Activated T-cell treated with anti-CD3 and anti-CD28 coated beads for 24 hours (primary cell): Measurements from ENCODE around the gene SLAMF6.
"Not testable (repeated sequence)": the region's sequence is repeated elsewhere in the genome, so short reads cannot be mapped to it uniquely, and the experiment has no call there.

ENCODE experiments used
- DNase-seq: peaks from one replicate; pipeline ENCODE4 v3.0.0-alpha.2; 2020; ENCODE audit warnings: low read depth

The SLAMF6 gene

DNA sequence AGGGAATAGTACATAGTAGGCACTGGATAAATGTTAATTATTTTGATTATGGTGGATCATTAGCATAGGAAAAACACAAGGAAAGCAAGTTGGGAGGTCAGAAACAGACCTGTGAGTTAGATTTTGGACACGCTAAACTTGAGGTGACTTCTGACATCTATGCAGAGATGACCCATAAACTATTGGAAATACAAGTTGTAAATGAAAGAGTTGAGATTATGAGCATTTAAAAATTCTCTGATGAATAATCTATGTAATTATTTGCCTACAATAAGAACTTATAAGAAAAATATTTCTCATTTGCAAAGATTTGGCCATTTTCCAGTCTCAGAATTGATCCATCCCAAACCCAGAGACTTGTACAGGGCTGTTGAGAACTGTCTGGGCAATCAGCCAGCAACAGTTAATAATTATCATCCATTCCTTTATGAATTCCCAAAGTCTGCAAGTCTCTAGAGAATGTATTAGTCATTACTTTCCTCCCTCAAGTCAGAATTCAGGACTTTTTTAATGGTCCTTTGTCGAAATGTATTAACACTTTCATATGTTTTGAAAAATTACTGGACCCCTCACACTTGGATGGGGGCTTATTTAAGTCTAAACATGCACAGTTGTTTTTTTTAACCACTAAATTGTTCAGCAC, 19.4 kb upstream of the SLAMF6 start:
- DNase-seq, result no peak

DNA sequence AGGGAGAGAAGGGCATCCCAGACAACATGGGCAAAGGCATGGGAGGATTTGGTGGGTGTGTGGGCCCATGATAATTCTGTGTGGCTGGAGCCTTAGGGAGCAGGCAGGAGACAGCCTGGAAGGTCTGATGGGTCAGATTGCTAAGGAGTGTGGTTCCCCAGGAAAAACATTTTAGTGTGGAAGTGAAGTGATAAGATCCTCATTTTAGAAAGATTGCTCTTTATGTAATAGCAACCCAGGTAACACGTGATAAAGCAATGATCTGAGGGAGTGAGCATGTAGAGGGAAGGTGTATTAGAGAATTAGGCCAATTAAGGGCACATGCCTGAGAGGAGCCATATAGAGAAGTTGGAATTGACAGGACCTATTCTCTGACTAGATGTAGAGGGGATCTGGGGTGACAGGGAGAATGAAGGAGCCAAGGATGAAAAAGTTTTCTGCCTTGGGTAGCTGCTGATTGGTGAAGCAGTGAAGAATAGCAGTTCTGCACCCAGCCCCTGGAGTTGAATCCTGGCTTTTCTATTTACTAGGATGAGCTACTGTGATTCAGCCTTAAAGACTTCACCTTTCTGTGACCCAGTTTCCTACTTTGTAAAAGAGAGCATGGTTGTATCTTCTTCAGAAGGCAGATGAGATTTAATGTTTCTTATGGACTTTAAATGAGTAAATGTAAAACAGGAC, 18.7 kb upstream of the SLAMF6 start:
- DNase-seq, result no peak

DNA sequence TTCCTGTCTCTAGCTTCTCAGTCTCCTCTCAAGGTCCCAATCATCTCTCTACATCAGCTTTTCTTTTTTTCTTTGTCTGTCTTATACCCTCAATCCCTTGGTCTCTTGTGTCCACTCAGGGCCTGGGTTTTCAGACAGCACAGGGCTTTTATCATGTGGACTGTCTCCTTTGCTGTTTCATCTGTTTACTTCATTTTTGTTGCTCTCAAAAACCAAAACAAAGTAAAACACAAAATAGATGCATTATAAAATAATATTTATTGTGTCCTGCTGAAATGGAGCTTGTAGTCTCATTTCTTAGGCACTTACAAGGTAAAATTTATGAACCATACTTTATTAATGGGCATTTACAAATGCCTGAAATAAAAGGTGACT, 17.8 kb upstream of the SLAMF6 start:
- DNase-seq, result no peak

DNA sequence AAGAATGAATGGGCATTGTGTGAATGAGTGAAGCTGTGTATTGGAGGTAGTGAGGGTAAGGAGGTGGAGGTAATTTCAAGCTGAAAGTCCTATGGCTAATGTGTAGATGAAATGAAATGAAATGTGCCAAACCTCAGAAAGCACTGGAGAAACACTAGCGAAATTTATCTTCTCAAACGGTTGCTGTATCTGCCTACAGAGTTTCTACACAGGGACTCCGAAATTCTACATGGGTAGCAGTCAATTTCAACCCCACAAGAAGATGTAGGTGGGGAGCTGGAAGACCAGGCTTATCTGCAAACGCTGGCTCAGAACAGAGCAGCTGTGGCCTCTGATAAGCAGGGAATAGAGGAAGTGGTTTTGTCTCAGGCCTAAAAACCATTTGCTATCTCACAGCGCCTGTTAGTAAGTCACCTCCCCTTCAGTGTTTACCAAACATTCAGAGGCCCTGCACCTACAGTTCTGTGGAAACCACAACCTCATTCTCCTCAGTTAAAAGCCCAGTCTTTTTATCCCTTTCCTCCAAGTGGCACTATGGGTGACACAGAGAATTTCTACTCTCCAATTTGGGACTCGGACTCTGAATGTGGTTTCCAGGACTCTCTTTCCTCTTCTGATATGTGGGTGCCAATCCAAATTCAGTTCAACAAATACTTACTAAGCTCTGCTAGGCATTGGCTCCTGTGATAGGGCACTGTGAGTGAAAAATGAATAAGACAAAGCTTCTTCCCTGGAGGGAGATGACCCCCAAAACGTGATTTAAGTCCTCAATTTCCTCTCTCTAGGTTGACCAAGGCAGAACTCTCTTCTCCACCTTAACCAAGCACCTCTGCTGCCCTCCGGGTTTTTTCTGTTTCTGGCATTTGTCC, 17.2 kb upstream of the SLAMF6 start:
- peak; percentile 44 for DNase-seq

DNA sequence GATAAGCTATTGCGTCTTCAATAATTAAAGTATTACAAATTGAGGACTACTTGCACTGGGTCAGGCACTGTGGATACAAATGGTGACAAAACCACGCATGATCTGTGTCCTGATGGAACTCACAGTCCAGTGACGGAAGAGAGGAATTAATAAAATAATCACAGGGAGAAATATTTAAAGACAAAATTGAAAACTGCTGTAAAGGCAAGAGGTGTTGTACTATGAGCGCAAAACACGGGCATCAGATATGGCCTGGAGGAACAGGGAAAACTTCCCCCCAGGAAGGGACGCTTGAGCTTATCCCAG, 16.6 kb upstream of the SLAMF6 start:
- DNase-seq, result no peak

DNA sequence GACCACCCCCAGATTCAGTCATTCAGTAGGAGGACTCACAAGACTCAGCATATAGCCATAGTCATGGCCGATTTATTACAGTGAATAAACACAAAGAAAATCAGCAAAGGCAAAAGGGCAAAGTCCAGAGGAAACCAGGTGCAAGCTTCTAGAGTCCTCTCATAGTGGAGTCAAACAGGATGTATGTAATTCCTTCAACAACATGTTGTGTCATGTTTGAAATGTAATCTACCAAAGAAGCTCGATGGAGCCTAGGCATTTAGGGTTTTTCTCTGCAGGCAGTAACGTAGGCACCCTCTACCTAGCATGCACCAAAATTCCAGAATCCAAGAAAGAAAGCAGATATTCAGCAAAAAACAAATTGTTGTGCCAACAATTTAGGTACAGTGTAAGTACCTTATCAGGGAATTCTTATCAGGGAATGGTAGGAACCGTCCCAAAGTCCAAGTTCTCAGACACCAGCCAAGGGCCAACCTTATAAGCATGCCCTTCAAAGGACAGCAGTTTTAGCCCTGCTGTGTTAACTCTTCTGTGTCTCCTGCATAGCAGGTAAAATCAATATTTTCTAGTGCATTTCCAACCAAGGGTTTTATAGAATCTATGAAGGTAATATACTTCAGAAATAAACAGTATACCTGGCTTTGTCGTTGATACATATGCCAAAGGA, 16.1 kb upstream of the SLAMF6 start:
- DNase-seq, result no peak

DNA sequence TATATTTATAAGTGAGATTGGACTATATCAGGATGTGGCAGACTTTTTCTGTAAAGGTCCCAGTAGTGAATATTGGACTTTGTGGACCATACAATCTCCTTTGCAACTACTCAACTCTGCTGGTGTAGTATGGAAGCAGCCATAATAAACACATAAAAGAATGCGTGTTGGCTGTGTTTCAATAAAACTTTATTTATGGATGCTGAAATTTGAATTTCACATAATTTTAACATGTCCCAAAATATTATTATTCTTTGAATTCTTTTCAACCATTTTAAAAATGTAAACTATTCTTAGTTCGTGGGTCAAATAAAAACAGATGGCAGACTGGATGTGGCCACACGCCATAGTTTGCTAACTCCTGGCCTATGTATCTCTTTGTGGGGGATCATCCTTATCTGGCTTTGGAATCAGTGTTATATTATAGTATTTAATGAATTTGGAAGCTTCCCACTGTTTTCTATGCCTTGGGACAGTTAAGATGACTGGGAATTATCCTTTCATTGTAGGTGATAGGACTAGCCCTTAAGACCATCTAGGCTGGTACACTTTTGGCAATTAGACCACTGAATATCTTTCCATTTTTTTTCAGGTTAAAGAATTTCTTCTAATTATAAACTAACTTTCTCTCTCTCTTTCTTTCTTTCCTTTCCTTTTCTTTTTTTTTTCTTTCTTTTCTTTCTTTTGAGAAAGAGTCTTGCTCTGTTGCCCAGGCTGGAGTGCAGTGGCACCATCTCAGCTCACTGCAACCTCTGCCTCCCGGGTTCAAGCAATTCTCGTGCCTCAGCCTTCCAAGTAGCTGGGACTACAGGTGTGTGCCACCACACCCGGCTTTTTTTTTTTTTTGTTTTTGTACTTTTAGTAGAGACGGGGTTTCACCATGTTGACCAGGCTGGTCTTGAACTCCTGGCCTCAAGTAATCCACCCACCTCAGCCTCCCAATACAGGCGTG, 14.9 kb upstream of the SLAMF6 start:
- no peak for DNase-seq

DNA sequence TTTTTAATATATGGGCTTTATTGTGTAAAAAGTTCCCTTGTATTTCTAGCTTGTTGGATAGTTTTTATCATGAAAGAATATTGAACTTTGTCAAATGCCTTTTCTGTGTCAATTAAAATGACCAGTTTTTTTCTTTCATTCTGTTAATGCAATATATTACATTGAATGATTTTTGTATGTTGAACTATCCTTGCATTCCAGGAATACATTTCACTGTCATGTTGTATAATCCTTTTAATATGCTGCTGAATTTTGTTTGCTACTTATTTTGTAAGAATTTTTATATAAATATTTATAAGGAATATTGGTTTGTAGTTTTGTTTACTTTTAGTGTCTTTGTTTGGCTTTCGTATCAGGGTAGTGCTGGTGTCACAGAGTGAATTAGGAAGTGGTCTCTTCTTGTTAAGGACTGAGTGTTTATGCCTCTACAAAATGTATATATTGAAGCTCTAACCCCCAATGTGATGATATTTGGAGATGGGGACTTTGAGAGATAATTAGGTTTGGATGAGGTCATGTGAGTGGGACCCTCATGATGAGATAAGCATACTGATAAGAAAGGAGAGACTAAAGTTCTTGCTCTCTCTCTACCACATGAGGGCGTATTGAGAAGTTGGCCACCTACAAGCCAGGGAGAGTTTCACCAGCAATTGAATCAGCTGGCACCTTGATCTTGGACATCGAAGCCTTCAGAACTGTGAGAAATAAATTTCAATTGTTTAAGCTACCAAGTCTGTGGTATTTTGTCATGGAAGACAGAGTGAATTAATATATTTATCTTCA, 12.0 kb upstream of the SLAMF6 start:
- no peak for DNase-seq

DNA sequence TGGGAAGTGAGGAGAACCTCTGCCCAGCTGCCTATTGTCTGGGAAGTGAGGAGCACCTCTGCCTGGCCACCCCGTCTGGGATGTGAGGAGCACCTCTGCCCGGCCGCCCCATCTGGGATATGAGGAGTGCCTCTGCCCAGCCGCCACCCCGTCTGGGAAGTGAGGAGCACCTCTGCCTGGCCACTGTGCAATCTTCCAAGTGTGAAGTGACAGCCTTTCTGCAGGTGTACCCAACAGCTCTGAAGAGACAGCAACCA, 9.4 kb upstream of the SLAMF6 start:
- DNase-seq, result not testable (repeated sequence)

DNA sequence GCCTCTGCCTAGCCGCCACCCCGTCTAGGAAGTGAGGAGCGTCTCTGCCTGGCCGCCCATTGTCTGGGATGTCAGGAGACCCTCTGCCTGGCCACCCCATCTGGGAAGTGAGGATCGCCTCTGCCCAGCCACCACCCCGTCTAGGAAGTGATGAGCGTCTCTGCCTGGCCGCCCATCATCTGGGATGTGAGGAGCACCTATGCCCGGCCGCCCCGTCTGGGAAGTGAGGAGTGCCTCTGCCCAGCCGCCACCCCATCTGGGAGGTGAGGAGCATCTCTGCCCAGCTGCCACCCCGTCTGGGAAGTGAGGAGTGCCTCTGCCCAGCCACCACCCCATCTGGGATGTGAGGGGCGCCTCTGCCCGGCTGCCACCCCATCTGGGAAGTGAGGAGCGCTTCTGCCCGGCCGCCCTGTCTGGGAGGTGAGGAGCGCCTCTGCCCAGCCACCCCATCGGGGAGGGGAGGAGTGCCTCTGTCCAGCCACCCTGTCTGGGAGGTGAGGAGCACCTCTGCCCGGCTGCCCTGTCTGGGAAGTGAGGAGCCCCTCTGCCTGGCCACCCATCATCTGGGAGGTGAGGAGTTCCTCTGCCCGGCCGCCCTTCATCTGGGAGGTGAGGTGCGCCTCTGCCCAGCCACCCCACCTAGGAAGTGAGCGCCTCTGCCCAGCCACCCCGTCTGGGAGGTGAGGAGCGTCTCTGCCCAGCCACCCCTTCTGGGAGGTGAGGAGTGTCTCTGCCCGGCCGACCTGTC, 8.9 kb upstream of the SLAMF6 start:
- DNase-seq, result not testable (repeated sequence)

DNA sequence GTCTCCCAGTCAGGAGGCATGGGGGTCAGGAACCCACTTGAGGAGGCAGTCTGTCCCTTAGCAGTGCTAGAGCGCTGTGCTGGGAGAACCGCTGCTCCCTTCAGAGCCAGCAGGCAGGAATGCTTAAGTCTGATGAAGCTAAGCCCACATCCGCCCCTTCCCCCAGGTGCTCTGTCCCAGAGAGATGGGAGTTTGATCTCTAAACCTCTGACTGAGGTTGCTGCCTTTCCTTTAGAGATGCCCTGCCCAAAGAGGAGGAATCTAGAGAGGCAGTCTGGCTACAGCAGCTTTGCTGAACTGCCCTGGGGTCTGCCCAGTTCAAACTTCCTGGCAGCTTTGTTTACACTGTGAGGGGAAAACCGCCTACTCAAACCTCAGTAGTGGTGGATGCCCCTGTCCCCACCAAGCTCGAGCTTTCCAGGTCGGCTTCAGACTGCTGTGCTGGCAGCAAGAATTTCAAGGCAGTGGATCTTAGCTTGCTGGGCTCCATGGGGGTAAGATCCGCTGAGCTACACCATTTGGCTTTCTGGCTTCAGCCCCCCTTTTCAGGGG, 6.4 kb upstream of the SLAMF6 start:
- DNase-seq, result not testable (repeated sequence)

DNA sequence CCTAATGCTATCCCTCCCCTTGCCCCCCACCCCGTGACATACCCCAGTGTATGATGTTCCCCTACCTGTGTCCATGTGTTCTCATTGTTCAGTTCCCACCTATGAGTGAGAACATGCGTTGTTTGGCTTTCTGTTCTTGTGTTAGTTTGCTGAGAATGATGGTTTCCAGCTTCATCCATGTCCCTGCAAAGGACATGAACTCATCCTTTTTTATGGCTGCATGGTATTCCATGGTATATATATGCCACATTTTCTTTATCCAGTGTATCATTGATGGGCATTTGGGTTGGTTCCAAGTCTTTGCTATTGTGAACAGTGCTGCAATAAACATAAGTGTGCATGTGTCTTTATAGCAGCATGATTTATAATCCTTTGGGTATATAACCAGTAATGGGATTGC, 734 bp upstream of the SLAMF6 start:
- not testable (repeated sequence) for DNase-seq

DNA sequence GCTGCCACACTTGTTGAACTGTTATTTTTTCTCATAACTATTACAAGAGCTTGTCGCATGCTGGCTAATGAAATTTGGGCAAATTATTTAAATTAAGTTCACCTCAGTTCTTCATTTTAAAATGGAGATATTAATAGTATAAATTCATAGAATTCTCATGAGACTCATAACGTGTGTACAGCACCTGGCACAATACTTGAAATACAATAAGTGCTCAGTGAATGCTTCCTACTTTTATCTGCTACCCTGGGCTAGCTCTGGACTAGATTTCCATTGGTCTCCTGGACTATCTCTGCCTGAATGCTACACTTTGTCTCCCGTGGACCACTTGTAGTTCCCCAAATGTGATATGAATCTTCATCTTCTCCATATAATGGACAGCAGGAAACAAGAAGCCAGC, 919 bp downstream of the SLAMF6 start:
- no peak for DNase-seq

DNA sequence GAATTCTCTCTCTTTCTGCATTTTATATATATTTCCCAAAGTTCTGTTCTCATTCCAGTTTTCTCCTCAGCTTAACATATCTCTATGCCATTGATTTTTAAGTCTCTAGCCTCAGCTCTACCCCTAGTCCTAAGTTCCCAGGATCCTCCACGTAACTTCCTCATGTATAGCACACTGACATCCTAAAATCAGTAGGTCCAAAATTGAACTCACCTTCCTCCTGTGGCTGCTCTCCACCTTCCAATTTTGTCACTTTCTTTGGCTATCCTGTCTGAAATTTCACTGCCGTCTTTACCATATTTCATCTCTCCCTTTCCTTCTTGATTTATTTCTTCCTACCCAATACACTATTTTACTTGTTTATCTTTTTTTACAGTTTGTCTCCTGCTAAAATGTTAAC, 1.5 kb downstream of the SLAMF6 start:
- DNase-seq, result no peak

DNA sequence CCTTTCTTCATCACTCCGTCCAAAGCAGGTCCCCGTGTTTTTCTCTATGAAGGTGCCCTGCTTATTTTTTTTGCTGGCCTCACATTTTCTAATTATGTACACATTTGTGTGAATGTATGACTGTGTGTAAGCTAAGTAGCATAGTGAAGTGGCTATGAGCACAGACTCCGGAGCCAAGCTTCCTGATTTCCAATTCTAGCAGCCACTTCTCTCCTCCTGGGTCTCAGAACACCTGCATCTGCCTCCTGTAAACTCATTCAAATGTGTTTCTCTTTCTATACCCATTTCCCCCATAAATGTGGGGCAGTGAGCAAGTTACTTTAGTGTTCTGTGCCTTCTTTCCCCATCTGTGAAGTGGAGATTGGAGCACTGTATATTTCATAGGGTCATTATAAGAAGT, 2.1 kb downstream of the SLAMF6 start:
- no peak for DNase-seq

DNA sequence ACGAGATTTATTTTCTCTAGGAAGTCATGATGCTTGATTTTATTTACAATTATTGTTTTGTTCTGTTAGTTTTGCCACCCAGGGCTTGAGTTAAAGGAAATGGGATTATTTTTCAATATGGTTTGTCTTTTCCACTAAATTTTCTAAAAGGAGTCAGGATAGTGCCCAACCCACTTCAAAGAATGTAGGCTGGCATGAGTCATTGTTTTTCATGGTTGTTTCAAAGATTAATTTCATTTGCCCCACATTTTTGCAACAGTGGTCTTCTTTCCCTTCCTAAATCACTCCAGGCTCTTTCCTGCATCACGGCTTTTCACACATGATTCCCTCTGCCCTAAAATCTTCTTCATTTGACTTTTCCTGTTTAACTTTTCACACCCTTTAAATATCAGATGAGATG, 2.5 kb downstream of the SLAMF6 start:
- no peak for DNase-seq

DNA sequence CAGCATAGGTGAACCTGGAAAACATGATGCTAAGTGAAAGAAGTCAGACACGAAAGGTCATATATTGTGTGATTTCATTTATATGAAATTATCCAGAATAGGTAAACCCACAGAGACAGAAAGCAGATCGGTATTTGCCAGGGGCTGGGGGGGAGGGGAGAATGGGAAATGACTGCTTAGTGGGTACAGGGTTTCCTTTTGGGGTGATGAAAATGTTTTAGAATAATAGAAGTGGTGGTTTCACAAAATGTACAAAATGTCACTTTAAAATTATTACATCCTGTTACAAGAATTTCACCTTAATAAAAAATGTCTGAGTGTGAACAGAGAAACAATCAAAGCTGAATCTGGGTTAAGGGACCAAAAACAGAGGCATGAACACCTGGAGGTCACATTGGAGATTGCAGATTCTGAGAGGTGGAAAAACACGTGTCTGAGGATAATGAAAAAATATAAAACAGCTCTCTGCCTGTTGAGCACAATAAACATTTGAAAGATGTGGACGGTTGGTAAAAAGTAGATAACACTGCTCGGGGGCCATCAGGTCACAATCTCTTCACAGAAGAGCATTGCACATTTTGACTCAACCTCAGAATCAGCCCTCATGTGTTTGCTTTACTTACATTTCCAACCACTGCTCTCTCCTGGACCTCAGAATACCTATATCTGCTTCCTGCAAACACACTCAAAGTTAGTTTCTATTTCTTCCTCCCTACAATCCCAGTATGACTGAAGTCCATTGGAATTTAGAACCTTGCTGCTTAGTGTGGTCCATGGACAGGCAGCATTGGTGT, 3.2 kb downstream of the SLAMF6 start:
- no peak for DNase-seq

DNA sequence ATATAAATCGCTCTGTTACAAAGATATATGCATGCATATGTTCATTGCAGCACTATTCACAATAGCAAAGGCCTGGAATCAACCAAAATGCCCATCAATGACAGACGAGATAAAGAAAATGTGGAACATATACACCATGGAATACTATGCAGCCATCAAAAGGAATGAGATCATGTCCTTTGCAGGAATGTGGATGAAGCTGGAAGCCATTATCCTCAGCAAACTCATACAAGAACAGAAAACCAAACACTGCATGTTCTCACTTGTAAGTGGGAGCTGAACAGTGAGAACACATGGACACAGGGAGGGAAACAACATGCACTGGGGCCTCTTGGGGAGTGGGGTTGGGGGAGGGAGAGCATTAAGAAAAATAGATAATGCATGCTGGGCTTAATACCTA, 5.5 kb downstream of the SLAMF6 start:
- DNase-seq, result not testable (repeated sequence)

DNA sequence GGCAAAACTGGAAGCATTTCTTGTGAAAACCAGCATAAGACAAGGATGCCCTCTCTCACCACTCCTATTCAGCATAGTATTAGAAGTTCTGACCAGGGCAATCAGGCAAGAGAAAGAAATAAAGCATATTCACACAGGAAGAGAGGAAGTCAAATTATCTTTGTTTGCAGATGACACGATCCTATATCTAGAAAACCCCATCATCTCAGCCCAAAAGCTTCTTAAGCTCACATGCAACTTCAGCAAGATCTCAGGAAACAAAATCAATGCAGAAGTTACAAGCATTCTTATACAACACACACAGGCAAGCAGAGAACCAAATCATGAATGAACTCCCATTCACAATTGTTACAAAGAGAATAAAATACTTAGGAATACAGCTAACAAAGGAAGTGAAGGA, 7.1 kb downstream of the SLAMF6 start:
- DNase-seq, result not testable (repeated sequence)
